T-helper 2 cell treated with Interferon-gamma antibody and Interleukin-4, amounts not matched to agents 100 ng/mL and 5 ng/mL, for 36 hours (primary cell): ENCODE measurements around the gene S100B. TPM values are rescaled to one million over a fixed set of nuclear protein-coding genes. Genes with fewer than 3 reads are reported as not detected.
"Not testable (repeated sequence)": the region's sequence is repeated elsewhere in the genome, so short reads cannot be mapped to it uniquely, and the experiment has no call there.

ENCODE experiments used
- intact Hi-C: fragments of 100-400 bp; cut with micrococcal nuclease; formaldehyde crosslinking; loops from one replicate; pipeline ENCODE4 v1.15.1; 2023
- total RNA-seq: library from RNA; stranded (reverse); gene quantifications from 2 replicates; pipeline ENCODE4 v1.2.3, GENCODE V29; 2022

The S100B gene
- 0.20 TPM in 1 of 2 replicates, not detected in the other for total RNA-seq

DNA sequence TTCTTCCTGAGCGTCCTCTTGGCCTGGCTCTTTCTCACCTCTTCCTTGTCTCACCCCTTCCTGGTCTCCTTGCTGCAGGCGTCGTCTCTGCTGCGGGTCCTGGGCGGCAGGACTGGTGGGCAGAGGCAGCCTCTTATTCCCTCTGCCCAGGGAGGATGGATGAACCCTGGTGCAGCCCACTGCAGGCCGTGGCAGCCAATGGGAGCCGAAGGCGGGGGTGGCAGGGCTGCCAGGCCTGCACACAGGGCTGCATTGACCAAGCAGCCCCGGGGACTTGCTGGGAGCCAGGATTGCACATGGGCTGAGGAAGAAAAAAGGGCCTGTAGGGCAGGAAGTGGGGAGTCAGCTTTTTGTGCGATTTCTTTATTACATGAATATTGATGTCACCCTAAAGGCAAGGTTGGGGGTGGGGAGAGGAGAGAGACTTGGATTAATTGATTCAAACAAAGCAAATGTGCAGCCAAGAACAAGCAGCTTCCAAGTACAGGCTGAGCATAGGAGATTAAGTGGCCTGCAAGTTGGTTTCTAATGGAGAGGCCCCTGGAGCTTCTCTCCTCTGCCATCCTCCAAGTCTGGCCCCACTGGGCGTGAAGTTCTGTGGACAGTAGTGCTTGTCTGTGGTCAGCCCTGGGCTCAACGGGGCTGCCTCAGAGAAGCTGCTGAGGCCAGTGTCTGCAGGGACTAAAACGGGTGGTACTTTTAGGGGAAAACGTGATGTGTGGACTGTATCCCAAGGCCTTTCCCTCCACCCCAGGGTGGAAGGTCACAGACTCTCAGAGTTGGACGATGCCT, at the start of gene S100B:
S100B (minus strand) TSS at position 108 of the 792 bp plus-strand sequence. CDS start 2,667 bp downstream, outside the sequence.
- intact Hi-C loops = no loop called here

DNA sequence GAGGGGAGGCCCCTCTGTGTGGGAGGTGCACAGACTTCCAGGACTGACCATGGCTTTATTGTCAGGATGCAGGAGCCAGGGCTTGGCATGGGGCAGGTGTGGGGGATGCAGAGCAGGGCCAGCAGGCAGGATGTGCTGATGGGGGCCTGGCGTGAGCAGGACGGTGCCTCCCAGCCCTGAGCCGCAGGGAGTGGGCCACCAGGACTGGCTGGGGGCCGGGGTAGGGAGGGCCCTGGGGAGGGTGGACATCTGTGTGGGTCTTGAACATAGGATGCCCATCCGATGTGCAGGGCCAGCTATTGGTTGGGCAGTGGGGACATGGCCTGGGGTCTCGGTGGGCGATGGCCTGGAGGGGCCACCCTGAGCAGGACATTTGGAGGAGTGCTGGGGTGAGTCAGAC, 46.2 kb upstream of the S100B start:
- intact Hi-C loops = no loop called here

DNA sequence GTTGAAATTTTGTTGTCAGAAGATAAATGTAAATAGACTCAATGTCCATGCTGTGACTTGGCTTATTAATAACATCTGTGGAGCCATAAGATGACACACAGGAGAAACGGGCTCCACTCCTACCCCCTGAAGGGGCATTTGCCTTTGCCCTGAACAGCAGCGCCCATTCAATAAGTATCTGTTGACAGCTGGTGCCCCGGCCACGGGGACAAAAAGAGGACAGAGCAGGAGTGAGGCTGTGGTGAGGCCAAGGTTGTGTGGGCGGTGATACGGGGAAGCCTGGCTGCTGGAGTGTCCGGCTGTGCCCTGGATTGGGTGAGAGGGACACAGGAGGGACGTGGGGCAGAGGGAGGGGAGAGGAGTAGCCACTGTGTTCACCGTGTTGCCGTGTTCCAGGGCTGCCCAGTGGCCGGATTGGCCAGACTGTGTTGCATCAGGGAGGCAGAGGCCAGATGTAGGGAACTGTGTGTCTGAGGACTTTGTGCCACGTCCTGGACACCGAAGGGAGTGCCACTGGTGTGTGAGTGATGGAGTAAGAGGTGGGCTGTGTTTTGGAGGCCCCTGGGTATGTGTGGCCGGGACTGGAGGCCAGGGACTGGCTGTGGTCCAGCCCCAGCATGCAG, 45.7 kb upstream of the S100B start:
- intact Hi-C loops = no loop called here

DNA sequence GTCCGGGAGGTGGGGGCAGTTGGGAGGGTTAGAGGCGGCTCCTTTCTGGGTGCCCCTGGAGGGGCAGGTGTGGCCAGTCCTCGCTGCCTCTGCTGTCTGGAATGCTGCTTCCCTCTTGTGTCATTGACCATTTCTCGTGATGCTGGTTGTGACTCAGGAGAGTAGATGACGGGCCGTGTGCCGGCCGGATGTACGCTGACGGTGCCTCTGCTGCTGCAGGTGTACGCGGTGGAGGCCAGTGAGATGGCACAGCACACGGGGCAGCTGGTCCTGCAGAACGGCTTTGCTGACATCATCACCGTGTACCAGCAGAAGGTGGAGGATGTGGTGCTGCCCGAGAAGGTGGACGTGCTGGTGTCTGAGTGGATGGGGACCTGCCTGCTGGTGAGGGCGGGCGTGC, 44.5 kb upstream of the S100B start:
- intact Hi-C loops = no loop called here

DNA sequence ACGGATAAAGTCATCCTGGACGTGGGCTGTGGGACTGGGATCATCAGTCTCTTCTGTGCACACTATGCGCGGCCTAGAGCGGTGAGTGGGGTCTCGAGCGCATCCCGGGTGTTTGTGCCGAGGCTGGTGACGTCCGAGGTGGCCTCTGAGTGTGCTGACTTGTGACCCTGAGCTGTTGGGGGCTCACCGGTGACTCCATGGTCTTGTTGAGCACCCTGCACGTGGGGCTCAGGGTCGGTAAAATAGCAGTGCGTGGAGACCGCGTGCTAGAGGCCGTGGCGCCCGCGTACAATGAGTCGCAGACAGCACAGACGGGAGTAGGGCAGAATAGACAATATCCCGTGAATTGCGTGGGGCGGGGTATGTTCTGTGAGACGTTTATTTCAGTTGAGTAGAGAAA, 43.7 kb upstream of the S100B start:
- intact Hi-C loops = no loop called here

DNA sequence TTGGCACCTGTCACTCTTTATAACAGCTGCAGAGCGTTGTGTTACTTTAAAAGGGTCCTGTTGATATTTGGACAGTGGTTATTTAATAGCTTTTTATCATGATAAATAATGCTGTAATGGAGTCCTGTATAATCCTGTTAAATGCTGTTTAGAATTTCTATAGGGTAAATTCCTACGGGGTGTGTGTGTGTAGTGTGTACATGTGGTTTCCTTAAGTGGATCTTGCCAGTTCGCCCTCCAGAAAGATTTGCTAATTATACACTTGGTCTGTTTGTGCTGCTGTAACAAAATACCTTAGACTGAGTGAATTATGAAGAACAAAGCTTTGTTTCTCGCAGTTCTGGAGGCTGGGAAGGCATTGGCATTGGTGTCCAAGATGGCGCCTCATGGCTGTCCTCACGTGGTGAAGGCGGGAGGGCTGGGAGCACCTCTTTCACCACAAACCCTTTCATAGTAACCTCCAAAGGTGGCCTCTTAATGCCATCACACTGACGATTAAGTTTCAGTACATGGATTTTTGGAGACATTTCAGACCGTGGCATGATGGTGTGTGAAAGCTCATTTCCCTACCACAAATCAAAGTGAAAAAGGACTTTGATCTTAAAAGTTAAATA, 41.8 kb upstream of the S100B start:
- intact Hi-C loops = no loop called here

DNA sequence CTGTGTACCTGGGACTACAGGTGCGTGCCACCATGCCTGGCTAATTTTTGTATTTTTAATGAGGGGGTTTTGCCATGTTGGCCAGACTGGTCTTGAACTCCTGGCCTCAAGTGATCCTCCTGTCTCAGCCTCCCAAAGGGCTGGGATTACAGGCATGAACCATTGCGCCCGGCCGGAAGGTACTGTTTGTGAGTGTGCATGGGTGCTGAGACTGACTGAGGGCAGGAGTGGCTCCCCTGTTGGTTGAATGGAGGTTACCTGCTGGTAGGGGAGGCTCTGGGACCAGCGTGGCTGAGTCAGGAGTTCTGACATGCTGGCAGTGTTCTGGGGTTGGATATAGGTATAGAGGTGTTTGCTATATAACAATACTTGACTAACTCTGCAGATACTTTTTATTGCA, 41.0 kb upstream of the S100B start:
- intact Hi-C loops = no loop called here

DNA sequence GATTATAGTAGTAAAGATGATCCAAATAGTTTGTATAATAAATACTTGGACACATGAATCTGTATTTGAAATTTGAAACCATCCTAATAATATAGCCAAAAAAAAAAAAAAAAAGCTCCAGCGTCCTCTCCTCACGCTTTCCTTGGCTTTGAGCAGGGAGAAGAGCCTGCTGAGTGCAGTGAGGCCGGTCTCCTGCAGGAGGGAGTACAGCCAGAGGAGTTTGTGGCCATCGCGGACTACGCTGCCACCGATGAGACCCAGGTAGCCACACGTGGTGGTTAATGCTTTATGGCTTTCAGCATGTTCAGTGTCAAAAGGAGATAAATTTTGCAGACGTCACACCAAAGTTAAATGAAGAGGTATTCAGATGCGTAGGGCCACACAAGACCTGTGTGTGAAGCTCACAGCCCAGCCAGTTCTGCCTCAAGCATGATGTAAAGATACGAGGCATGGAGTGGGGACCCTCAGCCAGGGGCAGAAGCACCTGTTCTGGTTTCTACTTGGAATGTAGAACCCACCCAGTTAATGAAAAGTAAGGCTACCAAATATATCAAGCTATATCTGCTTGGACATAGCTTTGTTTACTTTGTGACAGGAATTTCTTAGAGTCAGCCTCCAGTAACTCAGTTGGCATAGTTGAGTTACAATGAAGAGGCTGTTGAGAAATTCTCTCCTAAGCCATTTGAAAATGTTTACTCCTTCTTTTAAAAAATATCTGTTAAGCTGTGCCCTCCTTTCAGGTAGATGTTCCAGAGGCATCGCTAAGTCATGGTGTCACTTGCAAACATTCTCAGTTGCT, 38.7 kb upstream of the S100B start:
- intact Hi-C loops = no loop called here

DNA sequence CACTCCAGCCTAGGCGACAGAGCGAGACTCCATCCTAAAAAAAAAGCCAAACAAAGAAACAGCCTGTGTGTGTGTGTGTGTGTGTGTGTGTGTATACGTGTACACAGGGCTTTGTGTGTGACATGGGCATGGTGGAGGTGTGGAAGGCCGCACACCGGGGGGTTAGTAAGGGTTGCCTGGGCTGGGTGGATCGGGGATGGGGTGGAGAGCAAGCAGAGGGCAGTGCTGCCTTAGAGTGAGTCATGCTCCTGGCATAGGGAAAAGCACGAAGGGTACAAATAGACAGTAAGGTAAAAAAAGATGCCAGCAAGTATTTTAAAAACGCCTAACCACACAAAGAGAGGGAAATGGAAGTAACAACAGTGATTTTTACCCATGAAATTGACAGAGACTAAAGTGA, 36.8 kb upstream of the S100B start:
- intact Hi-C loops = no loop called here

DNA sequence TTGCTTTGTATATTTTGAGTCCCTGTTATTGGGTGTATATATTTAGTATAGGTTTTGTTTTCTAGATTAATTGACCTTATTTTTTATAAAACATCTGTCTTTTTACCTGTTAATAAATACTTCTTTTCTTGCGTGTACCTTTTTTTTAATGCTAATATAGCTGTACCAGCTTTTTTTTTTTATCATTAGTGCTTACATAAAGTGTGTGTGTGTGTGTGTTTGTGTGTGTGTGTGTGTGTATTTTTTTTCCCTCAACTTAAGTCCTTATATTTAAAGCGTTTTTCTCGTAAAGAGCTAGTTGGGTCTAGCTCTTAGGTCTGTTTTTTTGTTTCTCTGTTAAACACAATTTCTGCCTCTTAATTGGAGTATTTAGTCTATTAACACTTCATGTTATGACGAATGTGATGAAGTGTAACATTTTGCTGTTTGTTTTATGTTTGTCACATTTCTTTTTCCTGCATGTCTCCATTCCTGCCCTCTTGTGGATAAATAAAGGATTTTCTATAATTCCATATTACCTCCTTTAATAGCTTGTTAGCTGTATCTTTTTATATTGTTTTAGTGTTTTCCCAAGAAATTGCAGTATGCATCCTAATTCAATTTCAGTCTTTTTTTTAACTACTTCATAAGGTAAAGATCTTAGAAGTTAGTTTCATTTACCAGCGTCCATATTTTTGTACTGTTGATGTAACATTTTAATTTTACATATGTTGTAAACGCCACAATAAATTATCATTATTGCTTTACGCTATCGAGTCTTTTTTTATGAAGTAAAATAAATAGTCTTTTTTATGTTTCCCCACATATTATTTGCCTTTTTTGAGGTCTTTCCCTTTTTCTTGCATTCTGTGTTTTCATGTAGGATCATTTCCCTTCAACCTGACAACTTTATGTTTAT, 34.9 kb upstream of the S100B start:
- intact Hi-C loops = no loop called here

DNA sequence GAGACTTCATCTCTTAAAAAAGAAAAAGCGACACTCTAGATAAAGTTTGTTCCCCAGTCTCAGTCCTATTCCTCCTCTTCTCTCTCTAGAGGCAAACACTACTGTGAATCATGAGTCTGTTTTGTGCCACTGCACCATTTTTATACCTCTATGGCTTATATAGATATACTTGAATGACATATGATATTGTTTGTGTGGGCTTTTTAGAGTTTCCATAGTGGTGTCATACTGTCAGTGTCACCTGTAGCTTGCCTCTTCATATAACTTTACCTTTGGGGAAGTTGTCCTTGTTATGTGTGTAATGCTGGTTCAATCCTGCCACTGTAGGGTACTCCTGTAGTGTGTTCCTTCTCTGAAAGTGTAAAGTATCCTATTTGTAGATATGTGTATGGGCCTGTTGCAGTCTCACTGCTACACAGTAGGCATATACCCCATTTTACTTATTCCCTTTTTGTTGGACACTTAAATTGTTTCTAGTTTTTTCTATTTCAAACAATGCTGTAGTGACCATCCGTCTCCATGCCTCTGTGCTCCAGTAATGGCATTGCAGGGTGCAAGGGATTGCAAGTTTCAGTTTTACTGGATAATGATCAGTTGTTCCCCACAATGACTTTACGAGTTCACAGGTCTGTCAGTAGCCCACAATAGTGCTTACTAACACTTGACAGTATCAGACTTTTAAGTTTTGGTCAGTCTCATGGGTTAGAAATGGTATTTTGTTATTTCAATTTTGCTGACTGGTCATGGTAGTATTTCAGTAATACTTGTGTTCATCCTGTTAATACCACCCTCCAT, 33.3 kb upstream of the S100B start:
- intact Hi-C loops = loop anchor here (2.0 kb wide), 1 partner anchor 77 kb away; no protein-coding TSS in a partner anchor

DNA sequence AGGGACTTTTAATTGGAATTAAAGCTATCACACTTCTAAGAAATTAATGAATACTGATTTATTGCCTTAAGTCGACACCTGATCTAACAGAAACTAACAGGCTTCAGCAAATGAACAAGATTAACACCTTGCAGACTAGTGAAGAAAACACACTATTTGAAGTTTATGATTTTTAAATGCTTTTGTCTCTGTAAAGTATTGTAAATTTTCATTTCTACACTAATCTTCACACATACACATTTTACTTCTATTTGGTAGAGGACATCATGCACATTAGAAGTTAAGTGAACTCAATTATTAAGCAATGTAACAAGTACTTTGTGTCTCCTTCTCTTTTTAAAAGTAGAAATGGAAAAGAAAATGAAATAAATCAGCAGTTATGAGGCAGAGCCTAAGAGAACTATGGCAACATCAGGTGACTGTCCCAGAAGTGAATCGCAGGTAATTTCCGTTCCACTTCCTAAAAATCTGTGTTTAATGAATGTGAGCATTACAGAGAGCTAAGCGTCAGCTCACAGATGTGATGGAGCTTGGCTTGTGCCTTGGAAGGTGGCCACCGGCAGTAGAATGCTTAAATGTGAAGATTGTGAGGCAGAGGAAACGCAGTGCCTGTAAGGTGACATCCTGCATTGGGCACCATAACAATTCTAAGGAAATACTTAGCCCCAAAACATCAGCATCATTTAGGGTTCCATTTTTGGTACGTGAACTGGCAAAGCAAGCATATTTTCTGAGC, 31.8 kb upstream of the S100B start:
- intact Hi-C loops = loop anchor here (1.0 to 2.0 kb wide), 2 partner anchors 76 to 178 kb away; partner anchors contain the start of gene DIP2A

DNA sequence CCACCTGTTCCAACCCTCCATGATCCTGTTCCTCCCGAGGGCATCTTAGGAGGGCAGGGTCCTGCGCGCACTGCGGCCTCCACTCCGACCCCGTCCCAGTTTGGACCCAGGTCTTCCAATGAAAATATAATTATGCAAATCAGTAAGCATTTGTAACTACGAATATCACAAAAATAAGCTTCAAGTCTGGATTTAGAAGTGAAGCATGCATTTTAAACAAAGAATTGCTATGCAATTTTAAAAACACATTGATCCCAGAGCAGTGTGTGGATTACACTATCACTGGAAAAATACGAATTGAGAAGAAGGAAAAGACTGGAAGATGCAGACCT, 31.3 kb upstream of the S100B start:
- intact Hi-C loops = loop anchor here (1.0 to 2.0 kb wide), 2 partner anchors 75 to 178 kb away; partner anchors contain the start of gene DIP2A

DNA sequence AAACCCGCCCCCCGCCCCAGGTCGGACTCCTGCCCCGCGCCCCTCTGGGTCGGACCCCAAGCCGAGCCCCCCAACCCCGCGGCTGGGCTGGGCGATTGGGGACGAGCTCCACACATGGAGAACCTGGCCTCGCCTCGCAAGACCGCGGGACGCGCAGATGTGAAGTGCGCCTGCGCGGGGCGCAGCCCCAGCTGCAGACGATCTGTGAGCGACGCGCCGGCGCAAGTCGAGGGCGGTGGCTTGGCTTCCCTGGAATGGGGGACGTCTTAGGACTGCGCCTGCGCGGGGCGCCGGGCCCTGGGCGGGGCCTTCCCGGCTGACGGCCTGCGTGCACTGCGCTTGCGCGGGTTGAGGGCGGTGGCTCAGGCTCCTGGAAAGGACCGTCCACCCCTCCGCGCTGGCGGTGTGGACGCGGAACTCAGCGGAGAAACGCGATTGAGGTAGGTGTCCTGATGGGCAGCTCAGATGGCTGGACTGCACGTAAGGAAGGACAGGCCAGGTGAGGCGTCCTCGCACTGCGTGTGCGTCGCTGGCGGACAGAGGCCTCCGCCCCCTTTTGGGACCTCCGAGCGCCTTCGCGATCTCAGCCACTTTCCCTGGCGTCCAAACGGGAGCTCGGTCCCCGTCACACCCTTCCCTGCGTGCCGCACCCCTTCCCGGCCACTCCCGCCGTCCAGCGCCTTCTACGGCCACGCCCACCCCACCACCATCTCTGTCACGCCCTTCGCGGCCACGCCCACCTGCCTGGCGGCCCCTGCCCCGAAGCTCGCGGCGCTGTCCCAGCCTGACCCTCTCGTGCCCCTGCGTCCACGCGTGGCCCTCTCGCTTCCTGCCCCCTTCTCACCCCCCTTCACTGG, 30.7 kb upstream of the S100B start, which contains the start of gene PRMT2:
PRMT2 (plus strand) TSS at position 351 of the 857 bp plus-strand sequence. CDS start 1,278 bp downstream, outside the sequence.
- intact Hi-C loops = loop anchor here (1.0 to 2.0 kb wide), 2 partner anchors 75 to 177 kb away; partner anchors contain the start of gene DIP2A

DNA sequence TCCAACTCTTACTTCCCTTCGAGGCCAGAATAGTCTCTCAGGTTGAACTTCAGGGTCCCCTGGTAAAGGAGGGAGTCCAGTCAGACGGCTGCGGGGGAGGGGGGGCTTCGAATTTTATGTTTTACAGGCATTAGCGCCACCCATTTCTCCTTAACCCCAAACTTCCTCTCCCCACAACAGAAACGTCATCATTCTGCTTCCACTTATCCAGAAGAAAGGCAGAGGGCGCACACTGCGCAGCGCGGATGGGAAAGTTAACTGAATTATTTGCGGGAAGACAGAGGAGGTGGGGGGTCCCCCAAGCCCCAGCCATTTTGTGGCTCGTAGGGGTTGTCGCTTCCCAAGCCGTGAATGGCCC, 30.1 kb upstream of the S100B start:
- intact Hi-C loops = no loop called here

DNA sequence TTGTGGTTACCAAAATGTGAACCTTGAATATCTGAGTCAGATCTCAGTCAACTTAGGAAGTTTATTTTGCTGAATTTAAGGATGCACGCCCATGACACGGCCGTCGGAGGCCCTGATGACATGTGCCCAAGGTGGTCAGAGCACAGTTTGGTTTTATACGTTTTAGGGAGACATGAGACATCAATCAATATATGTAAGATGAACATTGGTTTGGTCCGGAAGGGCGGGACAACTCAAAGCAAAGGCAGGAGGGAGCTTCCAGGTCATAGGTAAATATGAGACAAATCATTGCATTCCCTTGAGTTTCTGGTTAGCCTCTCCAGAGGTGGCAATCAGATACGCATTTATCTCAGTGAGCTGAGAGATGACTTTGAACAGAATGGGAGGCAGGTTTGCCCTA, 29.5 kb upstream of the S100B start:
- intact Hi-C loops = no loop called here

DNA sequence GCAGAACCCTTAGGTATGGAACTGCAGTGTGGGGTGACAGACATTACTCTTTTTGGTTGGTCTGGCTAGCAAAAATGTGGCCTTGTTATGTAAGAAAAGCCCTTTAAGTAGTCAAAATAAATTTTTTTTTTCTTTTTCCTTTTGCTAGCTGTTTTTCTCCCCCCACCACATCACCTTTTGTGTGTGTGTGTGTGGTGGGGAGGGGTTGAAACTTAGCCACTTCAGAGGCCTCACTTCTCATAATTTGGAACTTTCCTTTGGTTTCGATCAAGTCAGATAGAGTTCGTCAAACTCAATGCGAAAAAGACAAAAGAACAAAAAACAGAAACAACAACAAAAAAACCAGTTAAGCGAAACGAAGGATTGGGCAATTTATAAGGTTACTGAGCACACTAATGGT, 28.7 kb upstream of the S100B start:
- intact Hi-C loops = no loop called here

DNA sequence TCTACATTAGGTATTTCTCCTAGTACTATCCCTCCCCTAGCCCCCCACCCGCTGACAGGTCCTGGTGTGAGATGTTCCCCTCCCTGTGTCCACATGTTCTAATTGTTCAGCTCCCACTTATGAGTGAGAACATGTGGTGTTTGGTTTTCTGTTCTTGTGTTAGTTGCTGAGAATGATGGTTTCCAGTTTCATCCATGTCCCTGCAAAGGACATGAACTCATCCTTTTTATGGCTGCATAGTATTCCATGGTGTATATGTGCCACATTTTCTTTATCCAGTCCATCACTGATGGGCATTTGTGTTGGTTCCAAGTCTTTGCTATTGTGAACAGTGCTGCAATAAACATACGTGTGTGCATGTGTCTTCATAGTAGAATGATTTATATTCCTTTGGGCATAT, 26.0 kb upstream of the S100B start:
- intact Hi-C loops = not testable (repeated sequence)
